GM04503 (cell line): Measurements from ENCODE around the gene NASP.
A peak's percentile ranks its signal among the peaks of the same experiment; 100 is the strongest.

Experiments used
- DNase-seq: peaks from one replicate; pipeline ENCODE4 v3.0.0-alpha.2; 2012; ENCODE audit warnings: low read depth

Gene NASP

GRCh38 chr1:45583666-45584350, at the start of gene NASP:
Gene NASP, plus strand, starts transcription at chr1:45584041. Its CDS starts 106 bp downstream, at chr1:45584147.
- peak; percentile 33 for DNase-seq

- DNase-seq: no peak
These were observed 47.7 kb upstream of the NASP start for GRCh38 chr1:45535988-45536766.

GRCh38 chr1:45536886-45537285, 47.0 kb upstream of the NASP start:
- DNase-seq: no peak

GRCh38 chr1:45541193-45541592, 42.6 kb upstream of the NASP start:
- DNase-seq: no peak

DNA sequence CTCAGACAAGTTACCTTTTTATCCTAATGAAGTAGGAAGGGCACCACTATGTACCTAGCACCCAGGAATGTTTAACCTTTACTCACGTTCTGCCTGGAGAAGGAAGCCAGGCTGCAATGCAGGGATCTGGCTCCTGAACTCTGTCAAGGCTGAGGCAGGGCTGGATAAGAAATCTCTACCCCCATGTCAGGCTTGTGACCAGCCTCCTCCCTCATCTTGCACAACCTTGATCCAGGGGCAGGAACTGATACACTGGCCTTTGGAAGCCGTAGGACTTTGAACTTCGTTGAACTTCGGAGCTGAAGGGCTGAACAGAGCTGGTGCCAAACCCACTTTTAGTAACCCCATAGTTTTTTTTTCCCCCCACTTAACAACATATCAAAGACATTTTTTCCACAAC, 41.2 kb upstream of the NASP start:
- no peak for DNase-seq

- DNase-seq: no peak
These were observed 40.0 kb upstream of the NASP start for GRCh38 chr1:45543581-45544417.

- no peak for DNase-seq
These were observed 39.3 kb upstream of the NASP start for GRCh38 chr1:45544530-45544929.

DNA sequence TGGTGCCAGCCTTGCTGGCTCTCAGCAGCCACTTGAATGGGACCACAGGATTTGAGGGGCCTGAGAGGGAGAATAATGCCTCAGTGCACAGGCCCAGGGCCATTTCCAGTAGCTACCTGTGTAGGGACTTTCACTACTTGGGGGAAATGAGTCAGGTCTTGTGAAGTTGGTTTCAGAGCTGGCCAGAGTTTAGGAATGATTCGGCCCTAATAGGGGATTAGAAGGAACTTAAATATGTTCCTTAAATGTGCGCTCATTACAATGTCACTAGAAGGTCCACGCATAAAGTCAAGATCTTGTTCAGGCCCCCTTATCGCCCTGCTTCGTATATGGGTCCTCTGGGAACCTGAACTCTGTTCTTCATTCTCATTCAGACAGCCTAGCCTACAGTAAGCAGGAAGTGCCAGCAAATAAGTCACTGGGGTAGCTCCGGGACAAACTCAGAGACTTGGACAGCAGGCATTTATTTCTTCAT, 38.8 kb upstream of the NASP start:
- DNase-seq: no peak

- no peak for DNase-seq
These were observed 38.1 kb upstream of the NASP start for GRCh38 chr1:45545553-45546310.

GRCh38 chr1:45550401-45551351, 33.2 kb upstream of the NASP start, which contains the start of gene AKR1A1:
Gene AKR1A1, plus strand, starts transcription at chr1:45550826. Its CDS starts 10,969 bp downstream, at chr1:45561795.
- peak; percentile 47 for DNase-seq

- no peak for DNase-seq
These were observed 32.2 kb upstream of the NASP start for GRCh38 chr1:45551684-45552083.

DNA sequence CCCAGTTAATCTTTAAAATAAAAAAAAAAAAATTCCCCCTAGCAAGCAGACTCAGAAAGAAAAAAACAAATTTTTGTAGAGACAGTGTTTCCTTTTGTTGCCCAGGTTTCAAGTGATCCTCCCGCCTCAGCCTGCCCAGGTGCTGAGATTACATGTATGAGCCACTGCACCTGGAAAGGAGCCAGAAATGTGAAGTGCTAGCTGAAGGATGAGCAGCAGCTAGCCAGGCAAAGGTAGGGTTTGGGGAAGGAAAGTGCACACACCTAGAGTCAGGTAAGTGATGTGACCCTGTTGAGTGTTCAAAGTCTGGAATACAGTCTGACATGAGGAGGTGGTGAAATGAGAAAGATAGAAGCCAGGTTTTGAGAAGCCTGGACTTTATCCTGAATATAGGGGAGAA, 31.5 kb upstream of the NASP start:
- no peak for DNase-seq

DNA sequence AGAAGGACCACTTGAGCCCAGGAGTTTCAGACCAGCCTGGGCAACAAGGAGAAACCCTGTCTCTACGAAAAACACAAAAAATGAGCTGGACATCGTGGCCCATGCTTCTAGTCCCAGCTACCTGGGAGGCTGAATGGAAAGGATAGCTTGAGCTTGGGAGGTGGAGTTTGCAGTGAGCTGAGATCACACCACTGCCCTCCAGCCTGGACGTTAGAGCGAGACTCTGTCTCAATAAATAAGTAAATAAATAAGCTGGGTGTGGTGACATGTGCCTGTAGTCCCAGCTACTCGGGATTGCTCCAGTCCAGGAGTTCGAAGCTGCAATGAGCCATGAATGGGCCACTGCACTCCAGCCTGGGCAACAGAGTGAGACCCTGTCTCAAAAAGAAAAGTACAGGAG, 29.6 kb upstream of the NASP start:
- no peak for DNase-seq

DNA sequence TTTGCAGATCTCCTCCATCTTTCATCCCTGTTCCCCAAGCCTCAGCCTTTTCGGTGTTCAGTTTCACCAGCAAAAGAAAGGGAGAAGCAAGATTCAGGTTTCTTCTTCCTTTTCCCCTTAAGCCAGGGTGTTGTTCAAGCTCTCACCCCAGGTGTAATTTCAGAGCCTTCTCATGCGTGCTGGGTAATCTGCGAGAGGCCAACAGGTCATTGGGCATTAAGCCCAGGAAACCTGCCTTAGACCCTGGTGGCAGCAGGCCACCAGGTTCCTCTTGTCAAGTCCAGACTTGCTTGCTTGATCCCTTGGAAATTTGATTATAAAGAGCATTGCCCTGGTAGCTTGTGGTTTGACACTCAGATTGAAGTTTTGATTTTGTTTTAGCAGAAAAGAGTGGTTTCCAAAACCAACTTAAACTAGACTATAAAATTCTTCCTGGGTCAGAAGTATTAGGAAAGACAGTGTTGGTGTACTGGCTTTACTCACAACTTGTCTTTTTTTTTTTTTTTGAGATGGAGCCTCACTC, 26.4 kb upstream of the NASP start:
- DNase-seq: no peak

DNA sequence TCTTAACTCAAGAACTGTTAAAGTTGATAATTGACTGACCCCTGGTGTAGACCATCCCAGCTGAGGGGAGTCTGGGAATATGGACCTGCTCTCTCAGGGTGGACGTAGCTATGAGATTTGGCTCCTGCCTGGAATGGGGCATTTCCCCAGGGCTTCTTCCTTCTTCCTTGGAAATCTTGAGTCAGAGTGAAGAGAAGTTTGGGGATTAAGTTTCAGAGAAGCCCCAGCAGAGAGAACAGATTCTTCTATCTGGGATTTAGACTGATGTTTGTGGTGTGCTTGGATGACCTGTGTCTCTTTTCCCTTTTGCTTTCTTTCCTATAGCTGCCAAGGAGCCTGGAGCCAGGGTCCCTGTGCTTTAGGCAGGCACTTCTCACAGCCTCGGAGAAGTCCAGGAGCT, 20.0 kb upstream of the NASP start:
- DNase-seq: no peak

DNA sequence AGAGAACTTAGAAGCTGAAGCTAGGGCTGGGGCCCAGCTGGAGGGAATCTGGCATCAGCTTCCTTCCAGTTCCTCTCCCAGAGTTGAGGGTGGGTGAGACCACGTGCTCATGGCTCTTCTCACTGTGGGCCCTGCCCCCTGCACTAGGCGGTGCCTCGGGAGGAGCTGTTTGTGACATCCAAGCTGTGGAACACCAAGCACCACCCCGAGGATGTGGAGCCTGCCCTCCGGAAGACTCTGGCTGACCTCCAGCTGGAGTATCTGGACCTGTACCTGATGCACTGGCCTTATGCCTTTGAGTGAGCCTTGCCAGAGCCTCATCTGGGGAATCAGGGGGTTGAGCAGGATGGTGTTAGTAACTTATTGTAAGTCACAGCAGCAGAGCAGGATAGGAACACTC, 17.1 kb upstream of the NASP start:
- no peak for DNase-seq

DNA sequence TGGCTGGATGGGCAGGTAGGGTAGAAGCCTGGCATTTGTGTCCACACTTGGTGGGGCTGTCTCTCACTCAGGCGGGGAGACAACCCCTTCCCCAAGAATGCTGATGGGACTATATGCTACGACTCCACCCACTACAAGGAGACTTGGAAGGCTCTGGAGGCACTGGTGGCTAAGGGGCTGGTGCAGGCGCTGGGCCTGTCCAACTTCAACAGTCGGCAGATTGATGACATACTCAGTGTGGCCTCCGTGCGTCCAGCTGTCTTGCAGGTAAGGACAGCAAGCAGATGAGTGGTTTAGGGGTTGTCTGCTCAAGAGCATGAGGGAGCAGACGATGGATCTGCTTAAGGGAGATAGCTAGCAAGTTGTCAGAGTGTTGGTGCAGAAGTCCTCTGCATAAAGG, 15.9 kb upstream of the NASP start:
- DNase-seq: no peak

- no peak for DNase-seq
These were observed 15.4 kb upstream of the NASP start for GRCh38 chr1:45568421-45568820.

- DNase-seq: no peak
These were observed 14.3 kb upstream of the NASP start for GRCh38 chr1:45569571-45569961.

- DNase-seq: peak; percentile 27
These were observed 13.8 kb upstream of the NASP start for GRCh38 chr1:45569962-45570581.
